HepG2 (cell line): Measurements from ENCODE around the gene GRIK5. TPM values are rescaled to one million over a fixed set of nuclear protein-coding genes. Genes with fewer than 3 reads are reported as not detected.

ENCODE experiments used
- ATAC-seq: fragments of 200-7000 bp; cut with Tn5 transposase; 3 replicates; pipeline ENCODE4 v1.9.1; 2020; ENCODE audit warnings: mild to moderate bottlenecking, moderate library complexity
- BruUV-seq: library from RNA; stranded (reverse); fragments of 400-500 nt; replicated peaks from 2 replicates; lab custom pipeline; 2021; lab: Mats Ljungman, UMichigan
- CTCF ChIA-PET: fragments of 300-600 bp; formaldehyde crosslinking; extraction: SDS; loops from one replicate; lab custom pipeline; 2021; ENCODE audit warnings: low total read pairs, inconsistent platforms, low intra/inter-chr PET ratio; lab: Yijun Ruan, JAX
- POLR2A ChIA-PET: fragments of 350-600 bp; sonication (Branson Sonifier 250); formaldehyde crosslinking; loops from one replicate; lab custom pipeline; 2020; ENCODE audit warnings: antibody characterized with exemption, inconsistent platforms; lab: Yijun Ruan, JAX
- DNase-seq: peaks from one replicate; pipeline ENCODE4 v3.0.0-alpha.2; 2015; ENCODE audit warnings: low spot score
- FAIRE-seq: peaks from 3 replicates; lab custom pipeline; 2011; peaks lifted over from hg19 to GRCh38; lab: Jason Lieb, UNC
- H2AFZ ChIP-seq: one replicate; pipeline ENCODE4 v1.6.1; 2011; ENCODE audit warnings: low read length, inconsistent platforms
- H3K27ac ChIP-seq: fragments of 300-600 bp; 3 replicates; pipeline ENCODE4 v1.8.0; 2011; ENCODE audit warnings: mixed run types, mild to moderate bottlenecking, mixed read lengths, low read length, inconsistent platforms; ENCODE audit not compliant: insufficient read depth; ENCODE audit errors: extremely low read length
- H3K27me3 ChIP-seq, 2 experiments: fragments of 200-600 bp in 1 of 2; 2 replicates in 1 of 2; 3 replicates in 1 of 2; pipeline versions ENCODE4 v1.6.0 to v1.8.0; 2011; ENCODE audit warnings: low read length in 2 of 2, mild to moderate bottlenecking in 2 of 2, moderate library complexity in 2 of 2, inconsistent platforms in 1 of 2; ENCODE audit not compliant: insufficient read depth in 2 of 2, control insufficient read depth in 1 of 2
- H3K36me3 ChIP-seq, 2 experiments: fragments of 200-600 bp in 1 of 2; replicated peaks in 1 of 2; 2 replicates in 1 of 2; 3 replicates in 1 of 2; pipeline versions ENCODE4 v1.5.1 to v1.8.0; 2011; ENCODE audit warnings: low read length in 2 of 2, inconsistent platforms in 1 of 2; ENCODE audit not compliant: insufficient read depth in 2 of 2, control insufficient read depth in 1 of 2
- H3K4me1 ChIP-seq: 2 replicates; pipeline ENCODE4 v1.5.1; 2012; ENCODE audit warnings: low read length, inconsistent platforms; ENCODE audit not compliant: insufficient read depth
- H3K4me2 ChIP-seq: 2 replicates; pipeline ENCODE4 v1.6.0; 2011; ENCODE audit warnings: low read depth, low read length, inconsistent platforms
- H3K4me3 ChIP-seq, 3 experiments: fragments of 200-600 bp in 1 of 3; sonication (generic), shearing (Covaris generic) in 1 of 3; replicated peaks in 1 of 3; 2 replicates each; pipeline ENCODE4 v1.5.1; 2011 to 2016; ENCODE audit warnings: low read length in 3 of 3, inconsistent platforms in 2 of 3, low read depth in 2 of 3, mild to moderate bottlenecking in 2 of 3, control low read depth in 1 of 3, mixed read lengths in 1 of 3; ENCODE audit not compliant: insufficient read depth in 1 of 3
- H3K79me2 ChIP-seq: one replicate; pipeline ENCODE4 v1.6.1; 2011; ENCODE audit warnings: low read length, inconsistent platforms; ENCODE audit not compliant: insufficient read depth
- H3K9ac ChIP-seq: 2 replicates; pipeline ENCODE4 v1.6.0; 2011; ENCODE audit warnings: mild to moderate bottlenecking, low read depth, low read length, inconsistent platforms; ENCODE audit not compliant: insufficient read depth
- H3K9me3 ChIP-seq: 2 replicates; pipeline ENCODE4 v1.5.1; 2012; ENCODE audit warnings: mild to moderate bottlenecking, low read length
- H4K20me1 ChIP-seq: 2 replicates; pipeline ENCODE4 v1.6.0; 2011; ENCODE audit warnings: inconsistent platforms, mild to moderate bottlenecking, low read length, moderate library complexity; ENCODE audit not compliant: insufficient read depth
- BHLHE40 ChIP-seq: IDR thresholded peaks from 2 replicates; pipeline ENCODE4 v1.6.1; 2011; ENCODE audit warnings: low read length, improper control_type of control experiment
- GMEB2 ChIP-seq: IDR thresholded peaks from 2 replicates; pipeline ENCODE4 v1.6.1; 2016; ENCODE audit warnings: missing biosample characterization, missing genetic modification reagents, low read depth
- GTF3A ChIP-seq: sonication (generic); formaldehyde crosslinking; conservative IDR thresholded peaks from 2 replicates; pipeline ENCODE4 v1.4.0; 2020; ENCODE audit warnings: mild to moderate bottlenecking, missing genetic modification reagents
- HMG20B ChIP-seq: conservative IDR thresholded peaks from 2 replicates; pipeline ENCODE4 v1.6.1; 2016; ENCODE audit warnings: missing genetic modification reagents, missing compliant biosample characterization
- JUN ChIP-seq: sonication (generic); formaldehyde crosslinking; IDR thresholded peaks from 2 replicates; pipeline ENCODE4 v1.4.0; 2020; ENCODE audit warnings: mild to moderate bottlenecking, missing genetic modification reagents
- KMT2A ChIP-seq: sonication (generic); formaldehyde crosslinking; IDR thresholded peaks from 2 replicates; pipeline ENCODE4 v1.4.0; 2020; ENCODE audit warnings: missing genetic modification reagents
- MED13 ChIP-seq: sonication (generic); formaldehyde crosslinking; IDR thresholded peaks from 2 replicates; pipeline ENCODE4 v1.5.0; 2020; ENCODE audit warnings: missing genetic modification reagents
- MNT ChIP-seq: fragments of 450-650 bp; IDR thresholded peaks from 2 replicates; pipeline ENCODE4 v1.6.1; 2016
- NR2F1 ChIP-seq, 2 experiments: fragments of 450-650 bp in 1 of 2; formaldehyde crosslinking in 1 of 2; IDR thresholded peaks; 2 replicates each; pipeline versions ENCODE4 v1.5.0 to v1.6.1; 2016 to 2020; ENCODE audit warnings: mild to moderate bottlenecking in 1 of 2, missing compliant biosample characterization in 1 of 2, missing genetic modification reagents in 1 of 2, moderate library complexity in 1 of 2
- PHF20 ChIP-seq: sonication (generic); formaldehyde crosslinking; IDR thresholded peaks from 2 replicates; pipeline ENCODE4 v1.5.0; 2020; ENCODE audit warnings: mild to moderate bottlenecking, missing genetic modification reagents
- POGZ ChIP-seq: sonication (generic); formaldehyde crosslinking; IDR thresholded peaks from 2 replicates; pipeline ENCODE4 v1.4.0; 2020; ENCODE audit warnings: mild to moderate bottlenecking, missing genetic modification reagents
- SP5 ChIP-seq: IDR thresholded peaks from 2 replicates; pipeline ENCODE4 v1.6.1; 2016; ENCODE audit warnings: low read depth, borderline replicate concordance
- TAF15 ChIP-seq: fragments of 200-400 bp; formaldehyde crosslinking; IDR thresholded peaks from one replicate; pipeline ENCODE4 v1.6.1; 2018; ENCODE audit warnings: mild to moderate bottlenecking, low read depth, low read length; ENCODE audit not compliant: poor library complexity, severe bottlenecking
- ZNF3 ChIP-seq: IDR thresholded peaks from 2 replicates; pipeline ENCODE4 v1.7.0; 2017; ENCODE audit warnings: inconsistent platforms
- ZNF510 ChIP-seq: sonication (generic); formaldehyde crosslinking; IDR thresholded peaks from 2 replicates; pipeline ENCODE4 v1.4.0; 2020; ENCODE audit warnings: low read depth, mild to moderate bottlenecking, missing genetic modification reagents
- ZNF598 ChIP-seq: sonication (generic); formaldehyde crosslinking; IDR thresholded peaks from 2 replicates; pipeline ENCODE4 v1.5.1; 2020; ENCODE audit warnings: mild to moderate bottlenecking, missing genetic modification reagents, borderline replicate concordance
- ZNF781 ChIP-seq: sonication (generic); formaldehyde crosslinking; IDR thresholded peaks from 2 replicates; pipeline ENCODE4 v1.5.1; 2020; ENCODE audit warnings: borderline replicate concordance, mild to moderate bottlenecking, missing genetic modification reagents; ENCODE audit errors: not compliant biosample characterization
- WGBS: methylation state at CpG from one replicate; pipeline ENCODE4 v1.1.6; 2017; ENCODE audit warnings: low lambda C conversion rate; 5-methylcytosine and 5-hydroxymethylcytosine counted together
- in situ Hi-C: cut with HindIII; loops from 2 replicates; pipeline ENCODE4 v1.10.0; 2017; ENCODE audit warnings: low pct_unique_long_range_greater_than_20kb; ENCODE audit not compliant: extremely low pct_ligation_motif_present
- intact Hi-C: fragments of 100-400 bp; cut with micrococcal nuclease; formaldehyde crosslinking; loops from one replicate; pipeline ENCODE4 v1.10.0; 2022; ENCODE audit not compliant: unreplicated experiment
- polyA plus RNA-seq, 8 experiments: library from polyadenylated mRNA; depleted of rRNA in 3 of 8; stranded (reverse) in 7 of 8; unstranded in 1 of 8; fragments of >200 nt; fragmentation: Illumina TruSeq in 4 of 8; extraction: Trizol in 4 of 8; gene quantifications; 2 replicates each; pipeline versions ENCODE4 v1.2.1 to v1.2.3, GENCODE V29; 2011 to 2016; ENCODE audit warnings: low read depth in 4 of 8, missing spikeins in 1 of 8, mixed read lengths in 1 of 8; ENCODE audit not compliant: insufficient read depth in 1 of 8
- total RNA-seq, 5 experiments: library from RNA; depleted of rRNA; stranded (reverse); fragments of >200 nt; fragmentation: Illumina TruSeq; extraction: Trizol; gene quantifications; 2 replicates each; pipeline ENCODE4 v1.2.3, GENCODE V29; 2016; ENCODE audit warnings: low read depth in 1 of 5

GRIK5 gene
- total and polyA plus RNA-seq, 2 of the 13 experiments (the other 11 are each of a cell fraction or from before 2014, with no cell fraction given), result not detected

GRCh38 chr19:42071247-42071646 lies 1.2 kb upstream of the GRIK5 start:
- Histone ChIP-seq H3K9ac (no peak overlapping the region), H3K36me3 (no peaks in the 10 kb centered on the region), H3K4me2 (no peak overlapping the region), H3K4me3 (no peak overlapping the region), H3K79me2 (peaks cover under 1% of the 10 kb centered on the region), H4K20me1 (no peaks in the 10 kb centered on the region), H2AFZ (no peak overlapping the region), H3K27ac (no peak overlapping the region), H3K27me3 (peaks cover 15 to 39% of the 10 kb centered on the region in 2 experiments), H3K9me3 (no peaks in the 10 kb centered on the region), H3K4me1 (peaks cover 10% of the 10 kb centered on the region)
- 61% methylated on average over 7 of the region's 12 CpGs for WGBS
- POLR2A ChIA-PET, result no interaction called here
- FAIRE-seq, result no peak
- CTCF ChIA-PET, result no interaction called here
- in situ Hi-C loops (no loop called here), intact Hi-C loops (no loop called here)
- no TSS peak for BruUV-seq
- no peak for TF ChIP-seq MED13
- TF ChIP-seq GTF3A, result no peak
- TF ChIP-seq ZNF781 (CRISPR knock-in tag), result no peak
- TF ChIP-seq JUN (CRISPR knock-in tag), result no peak
- TF ChIP-seq KMT2A (CRISPR knock-in tag), result no peak
- TF ChIP-seq SP5 (CRISPR knock-in tag), result no peak
- no peak for TF ChIP-seq NR2F1 (CRISPR knock-in tag; IDR thresholded peaks at IDR 0.05)
- peak; percentile 66 for TF ChIP-seq BHLHE40
- no peak for TF ChIP-seq ZNF3 (CRISPR knock-in tag)
- peak; percentile 58 for TF ChIP-seq MNT
- no peak for TF ChIP-seq ZNF510 (CRISPR knock-in tag)
- no peak for TF ChIP-seq GMEB2 (CRISPR knock-in tag)
- no peak for TF ChIP-seq ZNF598 (CRISPR knock-in tag)
- no peak for TF ChIP-seq HMG20B
- TF ChIP-seq POGZ (CRISPR knock-in tag), result no peak
- TF ChIP-seq PHF20 (CRISPR knock-in tag), result no peak
- TF ChIP-seq TAF15, result no peak
- no peak for ATAC-seq
- DNase-seq, result no peak
